HG03175 (cell line): ENCODE results near the gene TRMT44.
"Not testable (repeated sequence)": the region's sequence is repeated elsewhere in the genome, so short reads cannot be mapped to it uniquely, and the experiment has no call there.

Source experiments
- ATAC-seq: cut with Tn5 transposase; IDR thresholded peaks from one replicate; pipeline ENCODE4 v1.9.1; 2021; ENCODE audit warnings: mild to moderate bottlenecking, moderate library complexity; ENCODE audit not compliant: unreplicated experiment

Gene TRMT44

GRCh38 chr4:8486643-8487042 is 46.1 kb downstream of the TRMT44 start:
- ATAC-seq = not testable (repeated sequence)

- ATAC-seq = no peak
These were observed 48.3 kb downstream of the TRMT44 start for GRCh38 chr4:8488791-8489369.

- ATAC-seq = not testable (repeated sequence)
These were observed 50.9 kb downstream of the TRMT44 start for GRCh38 chr4:8491478-8491877.

GRCh38 chr4:8492174-8492573 is 51.6 kb downstream of the TRMT44 start:
- ATAC-seq = no peak

GRCh38 chr4:8493484-8493883 is 52.9 kb downstream of the TRMT44 start:
- no peak for ATAC-seq

GRCh38 chr4:8494218-8494617 is 53.6 kb downstream of the TRMT44 start:
- ATAC-seq = no peak

- no peak for ATAC-seq
These were observed 54.5 kb downstream of the TRMT44 start for GRCh38 chr4:8494983-8495548.

GRCh38 chr4:8495803-8496202 is 55.2 kb downstream of the TRMT44 start:
- ATAC-seq = no peak

- no peak for ATAC-seq
These were observed 57.2 kb downstream of the TRMT44 start for GRCh38 chr4:8497762-8498161.

GRCh38 chr4:8500966-8501365 is 60.4 kb downstream of the TRMT44 start:
- no peak for ATAC-seq

- no peak for ATAC-seq
These were observed 61.2 kb downstream of the TRMT44 start for GRCh38 chr4:8501781-8502180.

GRCh38 chr4:8502371-8502770 is 61.8 kb downstream of the TRMT44 start:
- ATAC-seq = no peak

- no peak for ATAC-seq
These were observed 62.4 kb downstream of the TRMT44 start for GRCh38 chr4:8502836-8503585.

GRCh38 chr4:8503801-8504200 is 63.2 kb downstream of the TRMT44 start:
- no peak for ATAC-seq

GRCh38 chr4:8504279-8505007 is 63.9 kb downstream of the TRMT44 start:
- no peak for ATAC-seq

GRCh38 chr4:8505229-8505628 is 64.7 kb downstream of the TRMT44 start:
- no peak for ATAC-seq

- no peak for ATAC-seq
These were observed 65.4 kb downstream of the TRMT44 start for GRCh38 chr4:8506006-8506372.

GRCh38 chr4:8506373-8507195 is 66.0 kb downstream of the TRMT44 start:
- no peak for ATAC-seq

GRCh38 chr4:8507196-8507570 is 66.6 kb downstream of the TRMT44 start:
- ATAC-seq = no peak

- ATAC-seq = no peak
These were observed 67.0 kb downstream of the TRMT44 start for GRCh38 chr4:8507624-8508023.

- ATAC-seq = no peak
These were observed 67.7 kb downstream of the TRMT44 start for GRCh38 chr4:8508266-8508665.
